DOHH2 (cell line): ENCODE data around the gene AFG3L2.

Experiments used
- H3F3A ChIP-seq: fragments of 200-600 bp; sonication (generic), shearing (Covaris generic); 2 replicates; pipeline ENCODE4 v1.6.0; 2016; ENCODE audit warnings: antibody characterized with exemption, mild to moderate bottlenecking; ENCODE audit not compliant: control insufficient read depth, insufficient read depth
- H3K27ac ChIP-seq: fragments of 200-600 bp; sonication (generic); 2 replicates; pipeline ENCODE4 v1.5.1; 2014; ENCODE audit warnings: low read depth, mild to moderate bottlenecking, low read length, moderate library complexity
- H3K27me3 ChIP-seq: fragments of 200-600 bp; sonication (generic); 2 replicates; pipeline ENCODE4 v1.6.1; 2014; ENCODE audit warnings: mild to moderate bottlenecking, low read length, mixed read lengths; ENCODE audit not compliant: control insufficient read depth
- H3K36me3 ChIP-seq: fragments of 200-600 bp; sonication (generic); 2 replicates; pipeline ENCODE4 v1.6.1; 2014; ENCODE audit warnings: mild to moderate bottlenecking, low read length, moderate library complexity, mixed read lengths; ENCODE audit not compliant: control insufficient read depth
- H3K4me1 ChIP-seq: fragments of 200-600 bp; sonication (generic); 2 replicates; pipeline ENCODE4 v1.6.1; 2014; ENCODE audit warnings: mild to moderate bottlenecking, low read length, mixed read lengths; ENCODE audit not compliant: control insufficient read depth
- H3K4me2 ChIP-seq: fragments of 200-600 bp; sonication (generic); 2 replicates; pipeline ENCODE4 v1.6.0; 2014; ENCODE audit warnings: mild to moderate bottlenecking, low read length, moderate library complexity
- H3K4me3 ChIP-seq: fragments of 200-600 bp; sonication (generic); 2 replicates; pipeline ENCODE4 v1.5.1; 2014; ENCODE audit warnings: mild to moderate bottlenecking, low read length, mixed read lengths
- H3K79me2 ChIP-seq: fragments of 200-600 bp; sonication (generic); 2 replicates; pipeline ENCODE4 v1.6.1; 2014; ENCODE audit warnings: mild to moderate bottlenecking, low read length, mixed read lengths; ENCODE audit not compliant: control insufficient read depth
- H3K9me2 ChIP-seq: fragments of 200-600 bp; sonication (generic); replicated peaks from 2 replicates; pipeline ENCODE4 v1.6.1; 2014; ENCODE audit warnings: mild to moderate bottlenecking, low read length, mixed read lengths; ENCODE audit not compliant: control insufficient read depth
- H3K9me3 ChIP-seq: fragments of 200-600 bp; sonication (generic); 2 replicates; pipeline ENCODE4 v1.6.1; 2014; ENCODE audit warnings: antibody characterized with exemption, low read length, mixed read lengths; ENCODE audit not compliant: control insufficient read depth, insufficient read depth
- H4K20me1 ChIP-seq: fragments of 200-600 bp; sonication (generic); 2 replicates; pipeline ENCODE4 v1.6.0; 2014; ENCODE audit warnings: low read depth, mild to moderate bottlenecking, antibody characterized with exemption, low read length, moderate library complexity; ENCODE audit not compliant: control insufficient read depth, insufficient read depth
- CTCF ChIP-seq: fragments of 200-600 bp; sonication (generic); IDR thresholded peaks from one replicate; pipeline ENCODE4 v1.5.1; 2014; ENCODE audit warnings: antibody characterized with exemption, mild to moderate bottlenecking, low read depth, low read length; ENCODE audit not compliant: poor library complexity, severe bottlenecking
- EZH2phosphoT487 ChIP-seq: fragments of 200-600 bp; sonication (generic); IDR thresholded peaks from 2 replicates; pipeline ENCODE4 v1.6.1; 2017; ENCODE audit warnings: borderline replicate concordance, mild to moderate bottlenecking, antibody characterized with exemption, low read length, moderate library complexity, mixed read lengths

The AFG3L2 gene

GRCh38 chr18:12287684-12288402 lies 89.2 kb downstream of the AFG3L2 start:
- H3F3A ChIP-seq, result no peaks in the 10 kb centered on the region
- H3K79me2 ChIP-seq, result no peaks in the 10 kb centered on the region
- no peaks in the 10 kb centered on the region for H4K20me1 ChIP-seq
- no peaks in the 10 kb centered on the region for H3K9me3 ChIP-seq
- H3K4me2 ChIP-seq, result no peak overlapping the region
- H3K4me1 ChIP-seq, result no peaks in the 10 kb centered on the region
- H3K27me3 ChIP-seq, result peaks cover 5% of the 10 kb centered on the region; the same call in 1 of the 2 replicates
- no peak overlapping the region for H3K27ac ChIP-seq
- H3K9me2 ChIP-seq, result no peaks in the 10 kb centered on the region
- no peaks in the 10 kb centered on the region for H3K36me3 ChIP-seq
- TF ChIP-seq EZH2phosphoT487, result no peak
- TF ChIP-seq CTCF, result no peak
- no peak overlapping the region for H3K4me3 ChIP-seq

GRCh38 chr18:12287131-12287681 lies 89.8 kb downstream of the AFG3L2 start:
- H3K4me2 ChIP-seq, result no peak overlapping the region
- no peak overlapping the region for H3K4me3 ChIP-seq
- TF ChIP-seq EZH2phosphoT487 (no peak), CTCF (no peak)

GRCh38 chr18:12283666-12284065 lies 93.4 kb downstream of the AFG3L2 start:
- Histone ChIP-seq H3K27ac (no peak overlapping the region), H3K4me3 (no peak overlapping the region), H3K9me2 (no peaks in the 10 kb centered on the region), H4K20me1 (no peaks in the 10 kb centered on the region), H3K36me3 (no peaks in the 10 kb centered on the region), H3F3A (no peaks in the 10 kb centered on the region), H3K27me3 (0 out of 2 replicates have a peak, but pooled peaks cover under 1% of the 10 kb centered on the region), H3K79me2 (no peaks in the 10 kb centered on the region), H3K4me1 (no peaks in the 10 kb centered on the region), H3K4me2 (no peak overlapping the region), H3K9me3 (no peaks in the 10 kb centered on the region)
- TF ChIP-seq EZH2phosphoT487 (no peak), CTCF (no peak)

More at GRCh38 chr18:12287131-12287681, 89.8 kb downstream of the AFG3L2 start:
- Histone ChIP-seq H3K9me3 (no peaks in the 10 kb centered on the region), H3F3A (no peaks in the 10 kb centered on the region), H4K20me1 (no peaks in the 10 kb centered on the region), H3K79me2 (no peaks in the 10 kb centered on the region), H3K4me1 (no peaks in the 10 kb centered on the region), H3K9me2 (no peaks in the 10 kb centered on the region), H3K27ac (no peak overlapping the region), H3K36me3 (no peaks in the 10 kb centered on the region), H3K27me3 (peaks cover 5% of the 10 kb centered on the region; the same call in 1 of the 2 replicates)
